ENCODE measurements around the gene ZC3H7A. TPM values are rescaled to one million over a fixed set of nuclear protein-coding genes. Genes with fewer than 3 reads are reported as not detected.
A peak's percentile ranks its signal among the peaks of the same experiment; 100 is the strongest.
"Not testable (repeated sequence)": the region's sequence is repeated elsewhere in the genome, so short reads cannot be mapped to it uniquely, and the experiment has no call there.

ZC3H7A gene
- total RNA-seq, 1 donor from 2014 or later, result 66.3 TPM

- Histone ChIP-seq H3K9me3 (no peaks in the 10 kb centered on the region), H3K4me1 (peaks cover 6% of the 10 kb centered on the region), H3K36me3 (no peaks in the 10 kb centered on the region), H3K27ac (peak overlapping the region; percentile 55), H3K27me3 (ENCODE audit: low read depth) (no peaks in the 10 kb centered on the region), H3K4me3 (no peak overlapping the region)
- intact Hi-C loops (cut with DNase I), result no loop called here
- TF ChIP-seq CTCF (IDR thresholded peaks at IDR 0.05), result no peak
- peak; percentile 78 to 93 for ATAC-seq
- peak; percentile 79 for DNase-seq
Measured at GRCh38 chr16:11824362-11824761, 27.3 kb upstream of the ZC3H7A start.

GRCh38 chr16:11823645-11824044 is 26.6 kb upstream of the ZC3H7A start:
- H3K27me3 ChIP-seq (ENCODE audit: low read depth); H3K4me1 ChIP-seq; DNase-seq; H3K36me3 ChIP-seq; H3K9me3 ChIP-seq; intact Hi-C loops (cut with DNase I); H3K4me3 ChIP-seq; ATAC-seq: not testable (repeated sequence)
- peak overlapping the region; percentile 46 for H3K27ac ChIP-seq

DNA sequence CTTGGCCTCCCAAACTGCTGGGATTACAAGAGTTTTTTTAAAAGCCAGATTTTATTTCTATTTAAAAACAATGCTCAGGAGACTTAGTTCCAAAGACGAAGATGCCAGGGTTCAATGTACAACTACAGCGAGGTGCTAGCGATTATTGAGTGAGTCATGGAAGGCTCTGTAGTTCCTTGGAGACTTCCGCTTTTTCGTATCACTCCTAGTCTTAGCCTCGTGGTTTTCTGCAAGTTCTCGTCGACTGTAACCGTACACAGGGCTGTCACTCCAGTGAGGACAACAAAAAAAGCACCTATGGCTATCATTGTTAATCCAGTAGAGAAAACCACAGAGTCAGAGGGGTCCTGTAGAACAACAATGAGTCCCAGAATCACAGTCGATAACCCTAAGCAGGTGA is 22.7 kb upstream of the ZC3H7A start:
- DNase-seq (no peak), ATAC-seq (peak; percentile 49 to 58)
- no peaks in the 10 kb centered on the region for H3K36me3 ChIP-seq
- no peaks in the 10 kb centered on the region for H3K27me3 ChIP-seq (ENCODE audit: low read depth)
- no peak for TF ChIP-seq CTCF (IDR thresholded peaks at IDR 0.05)
- no peaks in the 10 kb centered on the region for H3K9me3 ChIP-seq
- no peak overlapping the region for H3K4me3 ChIP-seq
- H3K27ac ChIP-seq, result no peak overlapping the region
- peaks cover 4% of the 10 kb centered on the region for H3K4me1 ChIP-seq
- intact Hi-C loops (cut with DNase I), result no loop called here

GRCh38 chr16:11818970-11819369 is 21.9 kb upstream of the ZC3H7A start:
- intact Hi-C loops (cut with DNase I); H3K9me3 ChIP-seq; H3K27ac ChIP-seq; H3K4me3 ChIP-seq; H3K27me3 ChIP-seq (ENCODE audit: low read depth); H3K4me1 ChIP-seq; H3K36me3 ChIP-seq: not testable (repeated sequence)
- peak in 1 of 2 donors; percentile 20 for ATAC-seq
- DNase-seq, result peak; percentile 65

GRCh38 chr16:11816123-11816522 is 19.1 kb upstream of the ZC3H7A start:
- intact Hi-C loops (cut with DNase I), result no loop called here
- Histone ChIP-seq H3K4me1 (peaks cover 3% of the 10 kb centered on the region), H3K27me3 (ENCODE audit: low read depth) (no peaks in the 10 kb centered on the region), H3K4me3 (no peak overlapping the region), H3K27ac (no peak overlapping the region), H3K36me3 (no peaks in the 10 kb centered on the region), H3K9me3 (no peaks in the 10 kb centered on the region)
- no peak for TF ChIP-seq CTCF (IDR thresholded peaks at IDR 0.05)
- DNase-seq, result no peak
- no peak for ATAC-seq

- H3K4me3 ChIP-seq; intact Hi-C loops (cut with DNase I); H3K36me3 ChIP-seq; H3K9me3 ChIP-seq; H3K27ac ChIP-seq; H3K4me1 ChIP-seq; H3K27me3 ChIP-seq (ENCODE audit: low read depth): not testable (repeated sequence)
- DNase-seq (peak; percentile 69), ATAC-seq (peak; percentile 24 to 71)
Measured at GRCh38 chr16:11814800-11815199, 17.7 kb upstream of the ZC3H7A start.

DNA sequence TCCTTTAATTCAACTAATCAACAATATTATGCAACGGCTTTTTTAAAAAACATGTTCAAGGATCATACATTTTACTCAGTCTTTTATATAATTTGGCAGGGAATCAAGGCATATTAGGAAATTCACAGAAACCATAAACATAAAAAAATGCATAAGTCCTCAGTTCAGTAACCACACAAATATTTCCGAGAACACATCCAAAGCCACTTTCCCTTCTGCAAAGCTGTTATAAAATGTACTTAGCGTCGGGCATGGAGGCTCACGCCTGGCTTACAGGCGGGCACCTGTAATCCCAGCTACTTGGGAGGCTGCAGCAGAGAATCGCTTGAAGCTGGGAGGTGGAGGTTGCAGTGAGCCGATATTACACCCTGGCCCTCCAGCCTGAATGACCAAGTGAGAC is 9.7 kb upstream of the ZC3H7A start:
- TF ChIP-seq CTCF (IDR thresholded peaks at IDR 0.05), result no peak
- Histone ChIP-seq H3K4me3 (no peak overlapping the region), H3K36me3 (no peaks in the 10 kb centered on the region), H3K27ac (no peak overlapping the region), H3K4me1 (no peaks in the 10 kb centered on the region), H3K9me3 (no peaks in the 10 kb centered on the region), H3K27me3 (ENCODE audit: low read depth) (no peaks in the 10 kb centered on the region)
- DNase-seq (no peak), ATAC-seq (peak in 1 of 2 donors; percentile 38)
- intact Hi-C loops (cut with DNase I), result no loop called here
